GM12874 (cell line): Measurements from ENCODE around the gene SLAMF1.

Experiments
- TF ChIP-seq, protein P1 (sequence below): IDR thresholded peaks from 2 replicates; pipeline ENCODE4 v1.5.1; 2011; ENCODE audit warnings: low read depth, mild to moderate bottlenecking, control low read depth, low read length, moderate library complexity; ENCODE audit not compliant: insufficient read depth

Gene SLAMF1

DNA sequence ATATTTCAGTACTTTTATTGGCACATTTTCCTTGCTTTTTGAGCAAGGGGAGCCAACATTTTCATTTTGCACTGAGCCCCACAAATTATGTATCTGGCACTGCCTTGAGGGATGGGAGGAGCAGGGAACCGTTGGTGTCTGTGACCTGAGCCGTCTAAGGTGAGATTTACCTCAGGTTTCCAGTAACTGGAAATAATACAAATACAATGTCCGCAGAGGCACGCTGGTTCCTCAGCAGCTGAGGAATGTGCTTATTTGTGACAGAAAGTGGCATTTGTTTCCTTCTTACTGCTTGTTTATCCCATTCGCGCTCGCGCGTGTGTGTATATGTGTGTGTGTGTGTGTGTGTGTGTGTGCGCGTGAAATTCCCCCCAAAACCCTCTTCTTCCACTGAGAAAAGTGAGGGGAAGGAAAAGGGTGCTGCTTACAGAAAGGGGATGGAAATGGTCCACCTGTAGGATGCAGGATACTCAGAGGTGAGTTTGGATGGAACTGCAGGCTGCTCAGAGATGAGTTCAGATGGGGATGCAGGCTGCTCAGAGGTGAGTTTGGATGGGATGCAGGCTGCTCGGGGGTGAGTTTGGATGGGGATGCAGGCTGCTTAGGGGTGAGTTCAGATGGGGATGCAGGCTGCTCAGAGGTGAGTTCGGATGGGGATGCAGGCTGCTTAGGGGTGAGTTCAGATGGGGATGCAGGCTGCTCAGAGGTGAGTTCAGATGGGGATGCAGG lies 30.2 kb upstream of the SLAMF1 start:
- TF ChIP-seq, protein P1, sequence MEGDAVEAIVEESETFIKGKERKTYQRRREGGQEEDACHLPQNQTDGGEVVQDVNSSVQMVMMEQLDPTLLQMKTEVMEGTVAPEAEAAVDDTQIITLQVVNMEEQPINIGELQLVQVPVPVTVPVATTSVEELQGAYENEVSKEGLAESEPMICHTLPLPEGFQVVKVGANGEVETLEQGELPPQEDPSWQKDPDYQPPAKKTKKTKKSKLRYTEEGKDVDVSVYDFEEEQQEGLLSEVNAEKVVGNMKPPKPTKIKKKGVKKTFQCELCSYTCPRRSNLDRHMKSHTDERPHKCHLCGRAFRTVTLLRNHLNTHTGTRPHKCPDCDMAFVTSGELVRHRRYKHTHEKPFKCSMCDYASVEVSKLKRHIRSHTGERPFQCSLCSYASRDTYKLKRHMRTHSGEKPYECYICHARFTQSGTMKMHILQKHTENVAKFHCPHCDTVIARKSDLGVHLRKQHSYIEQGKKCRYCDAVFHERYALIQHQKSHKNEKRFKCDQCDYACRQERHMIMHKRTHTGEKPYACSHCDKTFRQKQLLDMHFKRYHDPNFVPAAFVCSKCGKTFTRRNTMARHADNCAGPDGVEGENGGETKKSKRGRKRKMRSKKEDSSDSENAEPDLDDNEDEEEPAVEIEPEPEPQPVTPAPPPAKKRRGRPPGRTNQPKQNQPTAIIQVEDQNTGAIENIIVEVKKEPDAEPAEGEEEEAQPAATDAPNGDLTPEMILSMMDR: no peak

DNA sequence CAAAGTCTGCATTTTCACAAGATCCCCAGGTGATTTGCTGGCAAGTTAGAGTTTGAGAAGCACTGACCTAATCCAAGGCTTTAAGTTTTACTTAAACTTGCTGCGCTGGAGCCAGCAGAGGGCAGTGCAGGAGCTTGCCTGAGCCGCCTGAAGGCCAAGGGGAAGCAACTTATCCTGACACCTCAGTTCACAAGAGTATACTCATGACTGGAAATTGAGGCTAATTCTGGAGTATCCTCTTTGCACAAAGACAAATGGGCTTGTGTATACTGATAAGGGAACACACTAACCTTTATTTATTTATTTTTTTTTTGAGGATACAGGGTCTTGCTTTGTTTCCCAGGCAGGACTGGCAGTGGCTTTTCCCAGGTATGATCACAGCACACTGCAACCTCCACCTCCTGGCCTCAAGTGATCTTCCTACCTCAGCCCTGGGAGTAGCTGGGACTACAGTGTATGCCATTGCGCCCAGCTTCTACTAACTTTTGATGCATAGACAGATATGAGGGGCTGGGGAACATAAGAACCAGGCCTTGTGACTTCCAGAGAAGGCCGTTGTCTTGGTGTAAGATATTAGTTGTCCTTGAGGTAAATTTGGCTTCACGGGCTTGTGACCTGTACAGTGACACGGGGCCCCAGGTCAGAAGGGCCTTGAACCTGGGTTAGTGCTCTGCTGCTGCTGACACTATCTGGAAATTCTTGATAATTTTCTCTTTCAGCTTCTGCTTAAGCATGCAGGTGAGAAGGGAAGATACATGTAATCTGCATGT lies 29.0 kb upstream of the SLAMF1 start:
- TF ChIP-seq, protein P1: peak; percentile 82

DNA sequence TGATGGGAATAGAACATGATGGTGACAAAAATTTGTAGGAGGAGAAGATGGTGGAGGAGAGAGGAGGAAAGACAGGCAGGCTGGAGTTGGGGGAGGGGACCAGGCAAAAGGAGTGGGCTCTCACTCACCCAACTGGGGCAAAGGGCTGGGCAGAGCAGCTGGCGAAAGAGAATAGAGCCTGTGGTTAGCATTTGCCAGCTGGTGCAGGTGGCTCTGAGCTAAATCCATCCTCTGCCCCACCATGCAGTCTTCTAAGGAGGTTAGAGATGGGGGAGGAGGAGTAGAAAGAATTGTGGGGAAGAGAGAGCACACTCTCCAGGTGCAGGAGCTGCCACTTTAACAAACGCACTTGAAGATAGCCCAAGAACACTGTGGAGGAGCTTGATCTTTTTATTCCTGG lies 27.6 kb upstream of the SLAMF1 start:
- TF ChIP-seq, protein P1: no peak

DNA sequence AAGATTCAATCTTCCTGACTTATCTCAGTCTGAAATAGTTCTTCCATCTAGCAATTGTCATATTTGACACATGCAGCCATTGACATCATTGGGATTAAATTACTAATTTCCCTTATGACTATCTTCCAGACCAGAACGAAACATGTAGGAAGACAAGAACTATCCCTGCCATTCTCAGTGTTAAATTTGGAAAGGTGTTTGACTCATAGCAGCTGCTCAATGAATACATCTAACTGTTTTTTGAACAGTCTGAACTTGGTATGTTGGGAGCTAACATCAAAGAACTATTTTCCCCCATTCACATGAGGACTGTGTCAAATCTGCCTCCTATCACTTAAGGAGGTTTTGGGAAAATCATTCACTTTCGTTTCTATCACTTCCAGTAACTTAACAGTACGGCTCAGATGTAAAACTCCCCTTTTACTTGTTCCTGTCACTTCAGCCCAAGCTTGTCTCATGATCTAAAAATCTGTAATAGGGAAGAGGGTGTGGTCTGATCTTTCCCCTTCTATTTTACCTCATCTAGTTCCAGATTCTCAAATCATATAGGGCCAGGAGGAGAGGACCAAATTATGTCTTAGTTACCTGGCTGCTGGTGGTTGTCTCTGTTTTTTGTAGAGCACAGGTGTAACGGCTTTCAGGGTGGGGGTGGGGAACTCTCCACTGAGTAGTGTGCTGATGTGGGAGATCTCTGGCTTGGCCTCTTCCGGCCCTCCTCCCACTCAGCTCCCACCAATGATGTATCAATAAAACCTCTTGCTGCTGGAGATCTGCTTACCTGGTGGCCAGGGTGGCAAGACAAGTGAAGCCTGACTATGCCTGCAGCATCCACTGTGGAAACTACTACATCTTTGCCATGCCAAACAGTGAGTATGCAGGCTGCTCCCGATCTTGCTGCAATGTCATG lies 26.2 kb upstream of the SLAMF1 start:
- TF ChIP-seq, protein P1: no peak

DNA sequence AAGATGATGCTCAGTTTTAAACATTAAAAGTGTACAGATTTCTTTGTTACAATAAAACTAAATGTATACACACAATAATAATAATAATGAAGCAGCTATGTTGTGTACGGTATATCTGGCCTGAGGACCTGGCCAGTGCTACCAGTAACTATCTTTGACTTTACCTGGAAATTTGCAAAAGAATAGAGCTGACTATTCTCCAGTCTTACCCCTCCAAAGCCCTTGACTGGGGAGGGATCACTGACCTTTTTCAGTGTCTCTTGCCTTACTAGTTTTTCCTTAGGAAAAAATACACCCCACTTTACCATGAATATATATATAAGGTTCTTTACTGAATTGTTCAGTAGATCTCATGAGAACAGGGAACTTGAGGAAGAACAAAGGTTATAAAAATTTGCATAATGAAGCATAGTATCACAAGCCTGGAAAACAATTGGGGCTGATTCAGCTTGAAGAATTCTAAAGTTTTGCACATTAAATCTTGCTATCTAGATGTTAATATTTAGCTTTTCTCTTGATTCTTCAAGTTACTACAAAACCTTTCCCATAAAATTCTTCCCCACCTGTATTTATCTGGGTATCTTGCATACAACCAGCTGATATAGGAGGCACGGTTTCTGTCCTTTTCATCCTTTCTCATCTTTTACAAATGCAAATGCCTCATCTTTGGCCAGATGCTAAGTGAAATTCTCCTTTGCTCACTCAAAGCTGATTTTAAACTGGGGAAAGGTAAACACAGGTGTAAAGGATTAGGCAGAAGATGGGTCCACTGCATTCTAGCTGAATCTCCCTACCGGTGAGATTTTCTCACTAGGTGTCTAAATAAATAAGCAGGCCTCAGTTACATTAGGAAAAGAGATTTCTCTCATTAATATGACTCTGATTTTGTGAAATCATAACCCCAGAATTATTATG lies 25.0 kb upstream of the SLAMF1 start:
- TF ChIP-seq, protein P1: no peak

DNA sequence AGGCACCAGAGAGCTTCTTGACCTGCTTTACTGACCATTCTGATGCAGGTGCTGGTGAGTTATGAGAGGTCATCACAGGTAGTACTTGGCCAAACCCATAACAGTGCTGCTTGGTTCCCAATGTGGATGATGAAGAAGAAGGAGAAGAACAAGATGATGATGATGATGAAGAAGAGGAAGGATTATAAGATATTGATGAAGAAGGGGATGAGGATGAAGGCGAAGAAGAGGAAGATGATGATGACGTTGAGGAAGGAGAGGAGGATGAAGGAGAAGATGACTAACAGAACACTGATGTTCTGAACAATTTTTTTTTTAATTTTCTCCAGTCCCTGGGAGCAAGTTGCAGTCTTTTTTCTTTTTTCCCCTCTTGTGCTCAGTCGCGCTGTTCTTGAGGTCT lies 23.9 kb upstream of the SLAMF1 start:
- TF ChIP-seq, protein P1: no peak
